Skeletal muscle satellite cell (primary cell): Measurements from ENCODE around the gene AP3S1.
A peak's percentile ranks its signal among the peaks of the same experiment; 100 is the strongest.
"Not testable (repeated sequence)": the region's sequence is repeated elsewhere in the genome, so short reads cannot be mapped to it uniquely, and the experiment has no call there.

Source experiments
- H3K27me3 ChIP-seq: 2 replicates; pipeline ENCODE4 v1.7.0; 2013; ENCODE audit warnings: low read length; ENCODE audit not compliant: control insufficient read depth, insufficient read depth
- H3K36me3 ChIP-seq: 2 replicates; pipeline ENCODE4 v1.7.0; 2013; ENCODE audit warnings: mild to moderate bottlenecking, control low read depth, low read length; ENCODE audit not compliant: insufficient read depth
- H3K4me1 ChIP-seq: 2 replicates; pipeline ENCODE4 v1.7.0; 2013; ENCODE audit warnings: low read length; ENCODE audit not compliant: control insufficient read depth, insufficient read depth
- H3K4me2 ChIP-seq: 2 replicates; pipeline ENCODE4 v1.7.0; 2013; ENCODE audit warnings: mild to moderate bottlenecking, low read length
- H3K4me3 ChIP-seq: 2 replicates; pipeline ENCODE4 v1.7.0; 2013; ENCODE audit warnings: low read length
- H3K9ac ChIP-seq: 2 replicates; pipeline ENCODE4 v1.7.0; 2013; ENCODE audit warnings: mild to moderate bottlenecking, low read depth, low read length, moderate library complexity
- H3K9me3 ChIP-seq: replicated peaks from 2 replicates; pipeline ENCODE4 v1.7.0; 2013; ENCODE audit warnings: mild to moderate bottlenecking, control low read depth, low read length

AP3S1 gene

DNA sequence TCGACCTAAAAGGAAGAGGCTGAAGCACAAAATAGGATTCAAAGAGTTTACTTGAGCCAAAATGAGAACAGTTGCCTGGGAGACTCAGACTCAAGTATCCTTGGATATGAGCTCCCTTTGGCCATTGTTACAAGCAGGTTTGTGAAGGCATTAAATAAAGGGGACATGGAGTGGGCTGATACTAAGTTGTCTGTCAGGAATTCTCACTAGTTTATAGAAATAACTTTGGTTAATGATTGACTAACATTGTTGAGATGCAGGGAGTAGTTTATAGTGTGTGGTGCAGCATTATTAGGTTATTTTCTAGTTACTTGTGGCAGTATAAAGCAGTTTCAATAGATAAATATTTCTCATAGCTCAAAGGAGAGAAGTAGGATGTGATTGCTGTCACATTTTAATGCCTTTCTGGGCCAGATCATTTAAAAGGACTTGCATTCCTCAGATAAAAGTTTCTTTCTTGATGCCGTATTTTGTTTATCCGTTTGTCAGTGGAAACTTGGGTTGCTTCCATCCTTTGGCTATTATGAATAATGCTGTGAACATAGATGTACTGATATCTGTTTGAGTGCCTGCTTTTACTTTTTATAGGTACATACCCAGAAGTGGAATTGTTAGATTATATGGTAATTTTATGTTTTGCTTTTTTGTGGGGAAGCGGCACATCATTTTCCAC is 9.1 kb downstream of the AP3S1 start:
- Histone ChIP-seq H3K9me3 (no peaks in the 10 kb centered on the region), H3K4me2 (peak overlapping the region; percentile 50), H3K36me3 (peaks cover 6% of the 10 kb centered on the region), H3K27me3 (no peaks in the 10 kb centered on the region), H3K4me3 (no peak overlapping the region), H3K4me1 (no peaks in the 10 kb centered on the region), H3K9ac (no peak overlapping the region)

DNA sequence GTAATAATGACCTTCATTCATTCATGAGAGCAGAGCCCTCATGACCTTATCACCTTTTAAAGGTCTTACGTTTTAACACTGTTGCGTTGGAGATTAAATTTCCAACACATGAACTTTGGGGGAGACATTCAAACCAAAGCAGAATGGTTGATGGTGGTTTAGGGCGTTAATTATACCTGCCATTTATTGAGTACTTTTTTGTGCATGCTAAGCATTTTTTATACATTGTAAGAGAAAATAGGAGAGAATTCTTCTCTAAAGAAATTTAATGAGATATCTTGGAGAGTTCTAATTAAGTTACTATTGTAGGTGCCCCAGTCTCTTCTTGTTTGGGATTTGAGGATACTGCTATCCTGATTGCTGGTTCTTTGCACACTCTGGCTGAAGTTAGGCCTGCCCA is 12.4 kb downstream of the AP3S1 start:
- Histone ChIP-seq H3K4me3 (no peak overlapping the region), H3K9ac (no peak overlapping the region), H3K9me3 (no peaks in the 10 kb centered on the region), H3K27me3 (no peaks in the 10 kb centered on the region), H3K4me2 (no peak overlapping the region), H3K4me1 (peaks cover 18% of the 10 kb centered on the region), H3K36me3 (peaks cover 6% of the 10 kb centered on the region)

DNA sequence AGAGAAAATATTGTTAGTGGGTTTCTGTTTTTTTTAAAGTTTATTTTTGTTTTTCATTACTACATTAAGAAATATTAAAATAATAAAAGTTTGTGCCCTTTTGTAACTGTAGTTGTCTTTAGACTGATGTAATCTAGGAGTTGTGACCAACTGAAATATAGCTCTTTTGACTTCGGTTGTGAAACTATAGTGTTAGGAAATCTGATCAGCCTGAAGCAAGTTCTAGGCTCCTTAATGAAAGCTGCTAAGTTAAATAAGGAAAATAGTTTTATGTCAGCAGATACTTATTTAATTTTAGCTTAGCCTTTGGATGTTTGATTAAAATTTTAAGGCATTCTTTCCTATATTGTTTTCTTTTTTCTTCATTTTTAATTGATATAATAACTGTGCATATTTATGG is 14.2 kb downstream of the AP3S1 start:
- no peak overlapping the region for H3K4me2 ChIP-seq
- peaks cover 24% of the 10 kb centered on the region for H3K4me1 ChIP-seq
- no peaks in the 10 kb centered on the region for H3K9me3 ChIP-seq
- no peak overlapping the region for H3K4me3 ChIP-seq
- H3K27me3 ChIP-seq = no peaks in the 10 kb centered on the region
- no peak overlapping the region for H3K9ac ChIP-seq
- H3K36me3 ChIP-seq = peaks cover 6% of the 10 kb centered on the region

DNA sequence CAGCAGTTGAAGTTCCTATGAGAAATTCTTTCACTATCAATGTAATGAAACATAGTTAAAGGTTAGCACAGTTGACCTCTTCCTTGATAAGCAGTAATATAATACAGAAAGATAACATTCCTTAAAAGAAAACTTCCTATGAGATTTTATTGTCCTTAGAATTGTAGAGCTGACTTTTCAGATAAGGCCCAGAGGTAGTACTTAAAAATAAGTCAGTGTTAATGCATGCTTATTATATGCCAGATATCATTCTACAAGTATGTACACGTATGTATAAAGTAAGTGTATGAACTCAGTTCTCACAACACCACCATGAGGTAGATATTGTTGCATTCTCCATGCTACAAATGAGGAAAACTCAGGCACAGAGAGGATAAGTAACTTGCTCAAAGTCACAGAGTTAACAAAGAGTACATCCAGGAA is 15.3 kb downstream of the AP3S1 start:
- peak overlapping the region; percentile 19 for H3K4me2 ChIP-seq
- H3K4me1 ChIP-seq = peaks cover 24% of the 10 kb centered on the region
- H3K9ac ChIP-seq = no peak overlapping the region
- no peaks in the 10 kb centered on the region for H3K9me3 ChIP-seq
- no peak overlapping the region for H3K4me3 ChIP-seq
- peaks cover 6% of the 10 kb centered on the region for H3K36me3 ChIP-seq
- no peaks in the 10 kb centered on the region for H3K27me3 ChIP-seq

DNA sequence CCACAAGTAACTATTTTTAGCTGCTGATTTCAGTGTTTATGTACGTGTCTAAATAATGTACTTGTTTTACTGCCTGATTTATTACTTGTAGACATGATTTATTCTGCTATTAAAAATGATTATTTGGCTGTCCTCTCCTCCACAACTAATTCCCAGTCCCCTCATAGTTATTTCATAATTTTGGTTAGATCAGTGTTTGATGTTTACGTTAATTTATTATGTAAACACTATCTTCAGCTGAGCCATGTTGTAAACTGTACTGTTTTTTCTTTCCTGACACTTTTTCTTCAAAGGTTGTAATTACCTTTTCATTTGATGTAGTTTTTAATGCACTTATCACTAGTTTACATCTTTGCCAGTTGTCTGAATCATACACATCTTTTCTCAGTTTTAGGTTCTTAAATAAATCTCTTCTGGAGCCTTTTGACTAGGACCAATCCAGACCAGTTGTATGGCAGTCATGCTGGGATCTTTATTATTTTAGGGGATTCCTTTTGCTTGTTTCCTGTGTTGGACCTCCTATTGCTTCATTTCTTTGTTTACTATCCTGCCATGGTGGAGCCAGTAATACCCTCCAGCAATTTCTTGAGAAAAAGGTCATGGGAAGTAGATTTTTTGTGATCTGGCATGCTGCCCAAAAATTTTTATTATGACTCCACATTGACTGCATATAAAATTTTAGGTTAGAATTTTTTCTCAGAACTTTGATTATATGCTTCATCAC is 16.1 kb downstream of the AP3S1 start:
- Histone ChIP-seq H3K4me1 (peaks cover 24% of the 10 kb centered on the region), H3K9ac (no peak overlapping the region), H3K9me3 (no peaks in the 10 kb centered on the region), H3K36me3 (peaks cover 6% of the 10 kb centered on the region), H3K4me2 (peak overlapping the region; percentile 19), H3K4me3 (no peak overlapping the region), H3K27me3 (no peaks in the 10 kb centered on the region)

DNA sequence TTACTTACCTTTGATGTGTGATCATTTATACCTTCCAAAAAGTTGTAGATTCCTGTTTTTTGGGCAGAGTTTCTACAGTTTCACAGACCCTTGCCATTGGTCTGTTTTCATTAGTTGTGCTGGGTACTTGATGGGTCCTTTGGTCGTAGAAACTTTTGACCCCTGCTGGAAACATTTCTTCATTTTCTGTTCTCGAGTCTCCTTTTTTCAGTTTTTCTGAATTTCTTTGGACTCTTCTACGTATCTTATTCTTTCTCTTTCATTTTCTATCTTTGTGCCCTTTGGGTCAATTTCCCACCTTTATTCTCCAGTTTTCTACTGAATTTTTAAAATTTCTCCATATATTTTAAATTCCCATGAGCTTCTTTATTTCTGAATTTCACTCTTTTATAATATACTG is 16.7 kb downstream of the AP3S1 start:
- Histone ChIP-seq H3K4me1 (peaks cover 24% of the 10 kb centered on the region), H3K9ac (no peak overlapping the region), H3K9me3 (no peaks in the 10 kb centered on the region), H3K27me3 (no peaks in the 10 kb centered on the region), H3K4me2 (no peak overlapping the region), H3K36me3 (peaks cover 6% of the 10 kb centered on the region), H3K4me3 (no peak overlapping the region)

DNA sequence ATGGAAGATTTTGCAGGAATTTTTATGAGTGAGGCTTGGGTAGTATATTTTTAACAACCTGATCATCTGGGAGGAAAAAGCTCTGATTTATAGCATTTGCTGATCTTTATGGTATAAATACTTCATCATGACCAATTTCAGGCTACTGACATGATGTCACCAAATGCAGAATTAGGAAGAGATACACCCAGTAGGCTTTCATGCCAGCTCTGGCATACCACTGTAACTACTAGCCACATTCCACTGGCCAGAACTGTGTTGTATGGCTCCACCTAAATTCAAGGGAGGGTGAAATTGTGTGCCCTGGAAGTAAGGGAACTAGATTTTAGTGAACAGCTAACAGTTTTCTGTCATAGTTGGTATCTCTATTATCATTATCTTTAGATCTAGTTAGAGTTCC is 17.6 kb downstream of the AP3S1 start:
- Histone ChIP-seq H3K4me3 (no peak overlapping the region), H3K4me2 (no peak overlapping the region), H3K27me3 (no peaks in the 10 kb centered on the region), H3K9ac (no peak overlapping the region), H3K4me1 (peaks cover 24% of the 10 kb centered on the region), H3K9me3 (peaks cover 4% of the 10 kb centered on the region), H3K36me3 (no peaks in the 10 kb centered on the region)

DNA sequence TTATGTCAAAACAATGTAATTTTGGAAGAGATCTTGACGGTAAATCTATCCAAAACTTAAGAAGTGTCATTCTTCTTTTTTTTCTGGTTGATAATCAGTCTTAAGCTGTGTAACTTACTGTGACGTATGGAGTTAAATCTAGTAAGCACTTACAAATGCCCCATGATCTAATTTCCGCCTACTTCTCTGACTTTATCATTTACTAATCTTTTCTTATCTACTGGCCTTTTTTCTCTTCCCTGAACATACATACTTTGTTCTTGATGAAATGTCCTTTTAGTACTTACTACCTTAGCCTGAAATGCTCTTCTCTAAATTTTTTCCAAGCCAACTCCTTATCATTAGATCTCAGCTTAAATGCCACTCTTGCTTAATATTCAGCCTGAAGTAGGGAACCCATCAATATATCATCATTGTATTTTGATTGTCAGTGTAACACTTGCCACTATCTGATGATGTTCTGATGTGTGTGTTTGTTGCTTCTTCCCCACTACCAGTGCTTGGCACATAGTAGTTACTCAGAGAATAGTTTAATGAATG is 27.6 kb downstream of the AP3S1 start:
- Histone ChIP-seq H3K4me2 (no peak overlapping the region), H3K4me1 (peaks cover 16% of the 10 kb centered on the region), H3K27me3 (no peaks in the 10 kb centered on the region), H3K36me3 (peaks cover 10% of the 10 kb centered on the region), H3K4me3 (no peak overlapping the region), H3K9me3 (no peaks in the 10 kb centered on the region), H3K9ac (no peak overlapping the region)

DNA sequence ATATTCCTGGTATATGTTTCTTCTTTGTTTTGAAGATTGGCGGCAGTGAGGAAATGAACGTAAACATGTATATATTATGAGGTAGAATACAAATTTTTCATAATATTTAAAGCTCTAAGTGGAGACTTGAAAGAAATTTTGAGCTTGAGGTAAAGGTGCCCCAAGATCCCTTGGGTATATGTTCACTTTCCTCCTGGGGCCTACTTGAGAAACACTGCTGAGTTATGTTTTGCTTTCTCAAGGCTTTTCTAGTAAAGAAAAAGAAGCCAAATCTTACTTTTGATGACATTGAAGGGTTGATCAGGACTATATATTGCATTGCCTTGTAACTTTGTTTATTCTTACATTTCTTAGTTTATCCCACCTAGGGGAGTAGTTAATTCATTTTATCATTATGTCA is 30.7 kb downstream of the AP3S1 start:
- no peak overlapping the region for H3K9ac ChIP-seq
- H3K4me1 ChIP-seq = peaks cover 16% of the 10 kb centered on the region
- no peak overlapping the region for H3K4me2 ChIP-seq
- H3K36me3 ChIP-seq = peaks cover 10% of the 10 kb centered on the region
- no peaks in the 10 kb centered on the region for H3K27me3 ChIP-seq
- H3K4me3 ChIP-seq = no peak overlapping the region
- no peaks in the 10 kb centered on the region for H3K9me3 ChIP-seq

DNA sequence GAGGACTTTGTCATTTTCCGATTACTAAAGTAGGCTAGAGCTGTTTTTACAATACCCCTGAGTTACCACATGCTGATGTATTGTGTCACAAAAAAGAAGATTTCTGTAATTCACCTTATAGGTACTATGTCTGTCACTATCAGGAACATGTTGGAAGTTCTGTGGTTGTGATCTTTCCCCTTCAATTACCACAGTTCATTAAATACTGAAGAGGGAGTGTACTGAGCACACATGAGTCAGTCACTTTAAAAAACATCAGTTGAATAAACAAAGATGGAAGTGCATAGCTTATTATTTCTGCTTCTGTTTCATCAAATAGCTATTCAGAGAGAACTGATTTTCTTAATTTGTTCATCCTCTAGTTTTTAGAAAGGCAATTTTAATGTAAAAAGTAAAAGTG is 31.7 kb downstream of the AP3S1 start:
- Histone ChIP-seq H3K9ac (no peak overlapping the region), H3K36me3 (peaks cover 10% of the 10 kb centered on the region), H3K9me3 (no peaks in the 10 kb centered on the region), H3K4me2 (peak overlapping the region; percentile 55), H3K4me1 (peaks cover 16% of the 10 kb centered on the region), H3K4me3 (no peak overlapping the region), H3K27me3 (no peaks in the 10 kb centered on the region)

DNA sequence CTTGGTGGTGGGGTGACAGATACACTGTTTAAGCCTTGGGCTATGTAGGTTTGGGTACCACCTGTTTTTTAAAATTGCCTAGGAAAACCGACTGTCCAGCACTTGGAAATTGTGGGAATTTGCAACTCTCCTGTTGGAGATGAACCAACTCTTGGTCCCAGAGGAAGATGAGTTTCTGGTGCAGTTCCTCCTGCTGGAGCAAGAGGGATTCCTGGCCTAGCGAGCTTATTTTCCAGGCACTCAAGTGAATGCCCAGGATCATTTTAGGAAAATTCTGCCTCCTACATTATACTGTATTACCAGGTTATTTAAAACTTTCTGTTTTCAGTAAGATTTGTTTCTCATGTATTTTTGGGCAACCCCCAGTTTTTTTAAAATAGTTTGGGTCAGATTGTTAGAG is 33.7 kb downstream of the AP3S1 start:
- Histone ChIP-seq H3K9me3 (no peaks in the 10 kb centered on the region), H3K4me2 (no peak overlapping the region), H3K4me3 (no peak overlapping the region), H3K27me3 (no peaks in the 10 kb centered on the region), H3K36me3 (peaks cover 6% of the 10 kb centered on the region), H3K4me1 (peaks cover 16% of the 10 kb centered on the region), H3K9ac (no peak overlapping the region)

DNA sequence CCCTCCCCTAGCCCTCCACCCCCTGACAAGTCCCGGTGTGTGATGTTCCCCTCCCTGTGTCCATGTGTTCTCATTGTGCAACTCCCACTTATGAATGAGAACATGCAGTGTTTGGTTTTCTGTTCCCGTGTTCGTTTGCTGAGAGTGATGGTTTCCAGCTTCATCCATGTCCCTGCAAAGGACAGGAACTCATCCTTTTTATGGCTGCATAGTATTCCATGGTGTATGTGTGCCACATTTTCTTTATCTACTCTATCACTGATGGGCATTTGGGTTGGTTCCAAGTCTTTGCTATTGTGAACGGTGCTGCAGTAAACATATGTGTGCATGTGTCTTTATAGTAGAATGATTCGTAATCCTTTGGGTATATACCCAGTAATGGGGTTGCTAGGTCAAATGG is 35.6 kb downstream of the AP3S1 start:
- H3K4me3 ChIP-seq, H3K36me3 ChIP-seq, H3K4me2 ChIP-seq, H3K27me3 ChIP-seq, H3K9ac ChIP-seq, H3K9me3 ChIP-seq: not testable (repeated sequence)
- H3K4me1 ChIP-seq = peaks cover 16% of the 10 kb centered on the region
